H54 (cell line): Measurements from ENCODE around the gene R3HDM1.
A peak's percentile ranks its signal among the peaks of the same experiment; 100 is the strongest.
"Not testable (repeated sequence)": the region's sequence is repeated elsewhere in the genome, so short reads cannot be mapped to it uniquely, and the experiment has no call there.

Experiments
- DNase-seq: peaks from one replicate; pipeline ENCODE4 v3.0.0; 2011; ENCODE audit warnings: low spot score, mixed read lengths; ENCODE audit not compliant: insufficient read length
- FAIRE-seq: peaks from 3 replicates; lab custom pipeline; 2011; peaks lifted over from hg19 to GRCh38; lab: Jason Lieb, UNC
- POLR2A ChIP-seq: IDR thresholded peaks from 2 replicates; pipeline ENCODE4 v1.6.1; 2011; ENCODE audit warnings: low read depth, mild to moderate bottlenecking, low read length

R3HDM1 gene

GRCh38 chr2:135676031-135676430 lies 144.7 kb downstream of the R3HDM1 start:
- FAIRE-seq (no peak), DNase-seq (no peak)
- no peak for TF ChIP-seq POLR2A

GRCh38 chr2:135679125-135679524 lies 147.8 kb downstream of the R3HDM1 start:
- FAIRE-seq (no peak), DNase-seq (no peak)
- TF ChIP-seq POLR2A: no peak

GRCh38 chr2:135685361-135685760 lies 154.1 kb downstream of the R3HDM1 start:
- no peak for FAIRE-seq
- DNase-seq: no peak
- no peak for TF ChIP-seq POLR2A

GRCh38 chr2:135688978-135689377 lies 157.7 kb downstream of the R3HDM1 start:
- FAIRE-seq: no peak
- TF ChIP-seq POLR2A: no peak

GRCh38 chr2:135689679-135690078 lies 158.4 kb downstream of the R3HDM1 start:
- no peak for DNase-seq
- TF ChIP-seq POLR2A: no peak
- FAIRE-seq: no peak

More at GRCh38 chr2:135688978-135689377, 157.7 kb downstream of the R3HDM1 start:
- DNase-seq: no peak

- no peak for DNase-seq
- peak; percentile 62 for FAIRE-seq
- TF ChIP-seq POLR2A: no peak
Measured at GRCh38 chr2:135694711-135695110, 163.4 kb downstream of the R3HDM1 start.

- DNase-seq (no peak), FAIRE-seq (no peak)
- TF ChIP-seq POLR2A: no peak
Measured at GRCh38 chr2:135698838-135699237, 167.6 kb downstream of the R3HDM1 start.

- no peak for TF ChIP-seq POLR2A
- no peak for DNase-seq
- peak; percentile 64 for FAIRE-seq
Measured at GRCh38 chr2:135701442-135701841, 170.2 kb downstream of the R3HDM1 start.

- FAIRE-seq (no peak), DNase-seq (no peak)
- no peak for TF ChIP-seq POLR2A
Measured at GRCh38 chr2:135703300-135703699, 172.0 kb downstream of the R3HDM1 start.

- not testable (repeated sequence) for DNase-seq, FAIRE-seq
Measured at GRCh38 chr2:135704075-135704474, 172.8 kb downstream of the R3HDM1 start.

GRCh38 chr2:135708159-135708558 lies 176.9 kb downstream of the R3HDM1 start:
- no peak for FAIRE-seq
- DNase-seq: no peak
- no peak for TF ChIP-seq POLR2A

GRCh38 chr2:135709992-135710391 lies 178.7 kb downstream of the R3HDM1 start:
- FAIRE-seq: peak; percentile 80
- peak; percentile 49 for DNase-seq
- no peak for TF ChIP-seq POLR2A

GRCh38 chr2:135715086-135715485 lies 183.8 kb downstream of the R3HDM1 start:
- FAIRE-seq, DNase-seq: not testable (repeated sequence)

GRCh38 chr2:135728064-135728743 lies 196.9 kb downstream of the R3HDM1 start:
- no peak for TF ChIP-seq POLR2A
- DNase-seq (no peak), FAIRE-seq (no peak)

- no peak for TF ChIP-seq POLR2A
- FAIRE-seq (no peak), DNase-seq (no peak)
Measured at GRCh38 chr2:135732561-135732960, 201.3 kb downstream of the R3HDM1 start.
